Muscle layer of colon (tissue), 2 donors: ENCODE results near the gene RBM47.

ENCODE experiments used
- H3K27ac ChIP-seq: one replicate; pipeline ENCODE4 v1.7.0; 2013; ENCODE audit warnings: low read depth, mild to moderate bottlenecking, low read length, moderate library complexity
- H3K27me3 ChIP-seq, 2 donors: one replicate each; pipeline ENCODE4 v1.7.0; 2013; ENCODE audit warnings: low read length in 2 of 2, mild to moderate bottlenecking in 2 of 2; ENCODE audit not compliant: insufficient read depth in 2 of 2, control insufficient read depth in 1 of 2
- H3K36me3 ChIP-seq: one replicate; pipeline ENCODE4 v1.7.0; 2013; ENCODE audit warnings: mild to moderate bottlenecking, low read length; ENCODE audit not compliant: insufficient read depth
- H3K4me1 ChIP-seq: one replicate; pipeline ENCODE4 v1.7.0; 2013; ENCODE audit warnings: mild to moderate bottlenecking, low read length; ENCODE audit not compliant: insufficient read depth
- H3K4me3 ChIP-seq, 2 donors: one replicate each; pipeline ENCODE4 v1.7.0; 2013; ENCODE audit warnings: low read length in 2 of 2, low read depth in 1 of 2, mild to moderate bottlenecking in 1 of 2, moderate library complexity in 1 of 2
- H3K9ac ChIP-seq: one replicate; pipeline ENCODE4 v1.7.0; 2013; ENCODE audit warnings: low read length
- H3K9me3 ChIP-seq: one replicate; pipeline ENCODE4 v1.7.0; 2013; ENCODE audit warnings: mild to moderate bottlenecking, low read length
- donor health status: abdominal sarcoma.
- donor health status: Adenocarcinoma of cecum.

Gene RBM47

DNA sequence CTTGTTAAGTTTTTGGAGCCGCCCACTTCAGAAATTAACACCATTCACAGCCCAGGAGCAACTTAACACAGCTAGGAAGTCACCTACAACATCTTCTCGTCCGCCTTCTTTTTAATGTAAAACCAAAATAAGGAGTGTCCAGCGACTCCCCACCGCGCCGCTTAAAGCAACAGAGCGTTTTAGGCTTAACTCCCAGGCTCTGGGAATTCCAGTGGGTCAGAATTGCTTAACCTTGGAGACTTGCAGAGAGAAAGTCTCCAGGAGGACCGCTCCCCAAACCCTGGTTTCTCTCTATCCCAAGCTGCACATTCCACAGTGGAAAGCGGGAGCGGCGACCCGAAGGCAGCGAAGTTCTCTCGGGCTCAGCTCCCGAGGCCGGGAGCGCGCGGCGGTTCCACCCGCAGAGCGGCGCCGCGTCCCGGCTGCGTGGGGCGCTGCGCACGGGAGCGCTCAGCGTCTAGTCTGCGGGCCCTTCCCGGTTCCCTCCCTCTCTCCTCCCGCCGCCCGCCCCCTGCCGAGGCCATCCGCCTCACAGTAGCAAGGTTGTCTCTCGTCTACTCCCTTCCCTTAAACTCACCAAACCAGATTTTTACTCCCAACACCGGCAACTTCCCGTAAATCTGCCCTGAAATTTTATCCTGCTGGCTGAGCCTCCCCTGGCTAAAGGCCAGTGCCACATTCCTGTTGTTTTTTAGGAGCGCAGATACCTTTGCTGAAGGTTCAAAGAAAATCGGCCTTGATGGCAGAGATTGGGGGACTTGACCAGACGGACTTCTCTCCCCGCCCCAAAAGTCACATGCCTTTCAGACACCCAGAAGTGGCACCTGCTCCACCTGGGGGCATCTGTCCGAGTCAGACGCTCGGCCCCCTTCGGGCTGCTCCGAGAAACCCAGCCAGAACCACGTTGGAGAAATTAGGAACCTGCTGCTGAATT, at the start of gene RBM47:
Gene RBM47, minus strand, starts transcription at position 464 of the 934 bp plus-strand sequence. CDS start 190,971 bp downstream, outside the sequence.
- H3K9me3 ChIP-seq: no peaks in the 10 kb centered on the region
- H3K36me3 ChIP-seq: no peaks in the 10 kb centered on the region
- H3K27me3 ChIP-seq: no peaks in the 10 kb centered on the region
- H3K4me1 ChIP-seq: peaks cover 6% of the 10 kb centered on the region
- peak within 1 kb of the TSS; percentile 47 for H3K27ac ChIP-seq
- peak within 1 kb of the TSS; percentile 39 for H3K9ac ChIP-seq
- peak within 1 kb of the TSS; percentile 38 to 68 for H3K4me3 ChIP-seq

DNA sequence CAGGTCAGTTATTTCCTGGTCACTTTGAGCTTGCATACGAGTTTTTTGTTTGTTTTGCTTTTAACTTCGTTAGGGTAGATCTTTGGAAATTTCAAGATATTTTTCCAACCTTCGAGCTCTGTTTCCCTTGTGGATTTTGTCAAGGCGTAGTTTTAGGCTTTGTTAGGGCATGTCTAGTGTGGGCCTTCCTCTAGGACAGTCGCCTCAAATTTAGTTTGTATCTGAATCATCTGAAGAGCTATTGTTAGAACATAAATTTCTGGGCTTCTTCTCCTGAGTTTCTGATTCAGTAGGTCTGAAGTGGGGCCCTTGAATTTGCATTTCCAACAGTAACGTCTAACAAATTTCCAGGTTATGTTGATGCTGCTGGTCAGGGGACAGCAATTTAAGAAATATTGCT, 48.8 kb upstream of the RBM47 start:
- no peak overlapping the region for H3K9ac ChIP-seq
- no peaks in the 10 kb centered on the region for H3K36me3 ChIP-seq
- no peaks in the 10 kb centered on the region for H3K9me3 ChIP-seq
- no peak overlapping the region for H3K4me3 ChIP-seq
- no peak overlapping the region for H3K27ac ChIP-seq
- H3K4me1 ChIP-seq: no peaks in the 10 kb centered on the region
- H3K27me3 ChIP-seq: no peaks in the 10 kb centered on the region

- no peaks in the 10 kb centered on the region for H3K4me1 ChIP-seq
- no peaks in the 10 kb centered on the region for H3K27me3 ChIP-seq
- no peak overlapping the region for H3K4me3 ChIP-seq
- no peaks in the 10 kb centered on the region for H3K9me3 ChIP-seq
- no peaks in the 10 kb centered on the region for H3K36me3 ChIP-seq
- no peak overlapping the region for H3K9ac ChIP-seq
- H3K27ac ChIP-seq: no peak overlapping the region
These were observed 45.5 kb upstream of the RBM47 start for GRCh38 chr4:40675166-40675565.

DNA sequence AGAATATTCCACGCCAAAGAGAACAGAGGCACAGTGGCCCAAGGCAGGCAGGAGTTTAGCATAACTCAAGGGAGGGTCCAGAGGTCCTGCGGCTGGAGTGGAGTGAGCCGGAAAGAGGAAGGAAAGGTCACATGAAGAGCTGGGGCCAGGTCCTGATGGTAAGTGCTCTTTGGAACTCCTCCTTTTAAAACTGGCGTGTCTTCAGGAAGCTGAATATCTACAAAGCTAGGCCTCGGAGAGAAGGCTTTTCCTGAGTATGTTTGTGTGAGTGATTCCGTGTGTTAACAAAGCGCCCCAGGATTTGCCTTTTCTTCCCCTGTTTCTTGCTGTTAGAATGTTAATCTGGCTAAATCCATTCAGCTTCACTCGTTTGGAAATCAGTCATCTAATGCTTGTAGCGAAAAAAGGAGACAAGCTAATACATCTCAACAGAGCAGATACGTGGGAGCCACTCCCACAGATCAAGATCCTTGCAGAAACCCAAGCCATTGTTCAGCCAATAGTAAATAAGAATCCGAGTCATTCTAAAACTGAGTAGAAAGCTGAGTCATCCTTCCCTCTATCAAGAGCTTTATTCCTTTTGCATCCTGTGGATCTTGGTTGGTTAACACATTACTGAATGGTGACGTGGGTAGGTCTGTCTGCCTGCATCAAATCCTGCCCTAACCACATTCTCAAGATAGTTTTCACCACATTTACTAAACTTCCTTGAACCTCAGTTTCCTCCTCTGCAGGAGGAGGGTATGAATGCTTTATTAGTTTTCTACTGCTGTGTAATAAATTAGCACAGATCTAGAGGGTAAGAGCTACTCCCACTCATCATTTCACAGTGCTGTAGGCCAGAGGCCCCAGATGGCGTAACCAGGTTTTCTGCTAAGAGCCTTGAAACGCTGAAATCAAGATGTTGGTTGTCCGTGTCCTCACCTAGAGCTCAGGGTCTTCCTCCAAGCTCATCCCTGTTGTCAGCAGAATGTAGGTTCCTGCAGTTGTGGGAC, 43.2 kb upstream of the RBM47 start:
- no peak overlapping the region for H3K4me3 ChIP-seq
- no peaks in the 10 kb centered on the region for H3K27me3 ChIP-seq
- no peaks in the 10 kb centered on the region for H3K4me1 ChIP-seq
- H3K27ac ChIP-seq: no peak overlapping the region
- no peaks in the 10 kb centered on the region for H3K36me3 ChIP-seq
- H3K9me3 ChIP-seq: no peaks in the 10 kb centered on the region
- H3K9ac ChIP-seq: no peak overlapping the region

DNA sequence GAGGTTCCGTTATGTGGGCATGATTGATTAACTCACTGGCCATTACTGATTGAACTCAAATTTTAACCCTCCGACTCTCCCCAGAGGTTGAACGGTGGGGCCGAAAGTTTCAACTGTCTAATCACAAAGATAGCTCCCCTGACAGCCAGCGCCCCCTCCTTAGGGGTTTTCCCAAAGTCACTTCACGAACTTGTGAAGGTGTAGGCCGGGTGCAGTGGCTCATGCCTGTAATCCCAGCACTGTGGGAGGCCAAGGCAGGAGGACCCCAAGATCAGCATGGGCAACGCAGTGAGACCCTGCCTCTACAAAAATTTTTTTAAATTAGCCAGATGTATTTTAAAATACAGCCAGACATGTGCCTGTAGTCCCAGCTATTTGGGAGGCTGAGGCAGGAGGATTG, 39.8 kb upstream of the RBM47 start:
- H3K4me1 ChIP-seq: no peaks in the 10 kb centered on the region
- H3K27ac ChIP-seq: no peak overlapping the region
- H3K36me3 ChIP-seq: no peaks in the 10 kb centered on the region
- no peaks in the 10 kb centered on the region for H3K27me3 ChIP-seq
- H3K9me3 ChIP-seq: no peaks in the 10 kb centered on the region
- no peak overlapping the region for H3K4me3 ChIP-seq
- no peak overlapping the region for H3K9ac ChIP-seq

GRCh38 chr4:40665842-40666241, 36.2 kb upstream of the RBM47 start:
- Histone ChIP-seq H3K9ac (no peak overlapping the region), H3K4me1 (no peaks in the 10 kb centered on the region), H3K4me3 (no peak overlapping the region), H3K9me3 (no peaks in the 10 kb centered on the region), H3K27me3 (no peaks in the 10 kb centered on the region), H3K27ac (no peak overlapping the region), H3K36me3 (no peaks in the 10 kb centered on the region)

DNA sequence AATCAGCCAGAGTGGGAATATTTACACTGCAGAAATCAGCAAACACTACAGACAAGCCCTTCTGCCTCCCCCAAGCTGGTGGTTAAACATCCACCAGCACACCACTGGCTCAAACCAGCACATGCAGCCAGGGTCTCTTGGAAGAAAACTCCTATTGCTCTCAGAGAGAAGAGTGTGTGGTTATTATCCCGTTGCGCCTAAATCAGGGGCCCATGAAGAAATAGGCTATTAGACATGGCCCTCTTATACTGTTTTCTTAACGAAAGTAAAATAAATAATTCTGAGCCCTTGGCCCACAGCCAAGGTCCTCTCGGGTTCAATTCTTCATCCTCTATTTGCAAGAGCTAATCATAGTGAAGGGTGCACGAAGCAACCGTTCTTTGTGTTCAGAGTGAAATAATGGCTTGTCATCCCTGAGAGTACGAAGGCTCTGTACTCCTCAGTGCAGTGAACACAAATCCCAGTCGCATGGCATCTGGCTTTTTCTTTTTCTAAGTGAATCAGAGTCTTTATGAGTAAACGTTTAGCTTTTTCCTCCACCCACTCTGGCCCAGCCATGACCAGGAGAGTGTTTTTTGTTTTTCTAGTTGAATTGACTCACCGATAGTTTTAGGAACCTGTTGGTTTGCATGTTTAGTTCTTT, 33.4 kb upstream of the RBM47 start:
- Histone ChIP-seq H3K9ac (no peak overlapping the region), H3K36me3 (no peaks in the 10 kb centered on the region), H3K27me3 (no peaks in the 10 kb centered on the region), H3K9me3 (no peaks in the 10 kb centered on the region), H3K4me1 (no peaks in the 10 kb centered on the region), H3K4me3 (no peak overlapping the region), H3K27ac (no peak overlapping the region)

DNA sequence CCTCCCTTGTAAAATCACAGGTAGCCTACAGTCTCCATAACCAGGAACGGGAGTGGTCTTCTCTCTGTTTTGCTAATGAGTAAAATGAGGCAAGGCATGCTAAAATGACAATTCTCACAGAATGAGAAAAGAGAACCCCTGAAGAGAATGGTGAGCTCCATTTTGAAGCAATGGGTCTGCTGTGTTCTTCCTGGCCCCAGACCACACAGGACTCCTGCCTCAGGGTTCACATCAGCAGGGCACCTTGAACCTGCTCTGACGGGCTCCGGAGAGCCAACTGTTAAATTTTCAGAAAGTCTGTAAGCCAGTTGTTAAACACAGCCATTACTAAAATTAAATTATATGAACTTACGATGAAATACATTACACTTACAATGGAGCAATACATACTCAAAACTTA, 32.1 kb upstream of the RBM47 start:
- H3K27me3 ChIP-seq: no peaks in the 10 kb centered on the region
- H3K9ac ChIP-seq: no peak overlapping the region
- H3K4me3 ChIP-seq: no peak overlapping the region
- no peaks in the 10 kb centered on the region for H3K9me3 ChIP-seq
- no peak overlapping the region for H3K27ac ChIP-seq
- no peaks in the 10 kb centered on the region for H3K4me1 ChIP-seq
- no peaks in the 10 kb centered on the region for H3K36me3 ChIP-seq

- no peaks in the 10 kb centered on the region for H3K9me3 ChIP-seq
- no peak overlapping the region for H3K4me3 ChIP-seq
- H3K36me3 ChIP-seq: no peaks in the 10 kb centered on the region
- H3K27me3 ChIP-seq: no peaks in the 10 kb centered on the region
- H3K9ac ChIP-seq: no peak overlapping the region
- no peaks in the 10 kb centered on the region for H3K4me1 ChIP-seq
- H3K27ac ChIP-seq: no peak overlapping the region
These were observed 26.7 kb upstream of the RBM47 start for GRCh38 chr4:40656201-40656863.

GRCh38 chr4:40651280-40651679, 21.6 kb upstream of the RBM47 start:
- Histone ChIP-seq H3K9ac (no peak overlapping the region), H3K9me3 (no peaks in the 10 kb centered on the region), H3K4me3 (no peak overlapping the region), H3K27me3 (no peaks in the 10 kb centered on the region), H3K27ac (no peak overlapping the region), H3K36me3 (no peaks in the 10 kb centered on the region), H3K4me1 (no peaks in the 10 kb centered on the region)
